A549 (cell line): ENCODE measurements around the gene RAB30.

ENCODE experiments used
- BHLHE40 ChIP-seq: IDR thresholded peaks from 2 replicates; pipeline ENCODE4 v1.6.1; 2012; ENCODE audit warnings: low read depth, low read length, inconsistent platforms
- MAFK ChIP-seq: fragments of 450-650 bp; IDR thresholded peaks from 2 replicates; pipeline ENCODE4 v1.6.1; 2014; ENCODE audit not compliant: partially characterized antibody
- TF ChIP-seq, protein P1 (sequence below): IDR thresholded peaks from 2 replicates; pipeline ENCODE4 v1.6.1; 2012

DNA sequence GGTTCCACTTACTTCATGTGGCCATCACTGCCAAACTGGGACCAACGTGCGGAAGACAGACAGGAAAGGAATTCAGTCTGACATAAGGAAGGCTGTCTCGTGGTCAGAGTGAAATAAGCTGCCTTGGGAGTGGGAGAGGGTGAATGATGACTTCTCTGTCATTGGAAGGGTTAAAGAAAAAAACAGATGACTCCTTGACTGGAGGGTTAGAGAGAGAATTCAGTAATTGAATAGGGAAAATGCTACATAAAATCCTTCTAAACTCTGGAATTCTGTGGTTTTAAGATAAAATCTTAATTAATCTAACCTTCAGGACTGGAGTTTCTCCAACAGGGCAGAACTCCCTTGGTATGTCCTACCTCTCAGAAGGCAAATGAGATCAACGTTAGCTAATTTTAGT, 33.8 kb downstream of the RAB30 start:
- TF ChIP-seq, protein P1, sequence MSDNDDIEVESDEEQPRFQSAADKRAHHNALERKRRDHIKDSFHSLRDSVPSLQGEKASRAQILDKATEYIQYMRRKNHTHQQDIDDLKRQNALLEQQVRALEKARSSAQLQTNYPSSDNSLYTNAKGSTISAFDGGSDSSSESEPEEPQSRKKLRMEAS, result no peak
- no peak for TF ChIP-seq MAFK
- TF ChIP-seq BHLHE40, result no peak
